Stimulated activated memory B cell treated with anti-CD40 and anti-IgM and Interleukin-4, amounts not matched to agents 10 μg/mL and 1 μg/mL and 100 μg/mL, for 72 hours (primary cell): Measurements from ENCODE around the gene SNX20.

Experiments used
- ATAC-seq: fragments of 150-1000 bp; cut with Tn5 transposase; 2 replicates; pipeline ENCODE4 v1.10.0; 2021
- H3K27ac Mint-ChIP-seq: one replicate; pipeline ENCODE4 v1.8.0; 2022; ENCODE audit warnings: mild to moderate bottlenecking, mixed read lengths
- H3K27me3 Mint-ChIP-seq: one replicate; pipeline ENCODE4 v1.8.0; 2022; ENCODE audit warnings: mixed read lengths
- H3K36me3 Mint-ChIP-seq: one replicate; pipeline ENCODE4 v1.8.0; 2022; ENCODE audit warnings: mixed read lengths
- H3K4me1 Mint-ChIP-seq: one replicate; pipeline ENCODE4 v1.8.0; 2022; ENCODE audit warnings: mixed read lengths
- H3K4me3 Mint-ChIP-seq: one replicate; pipeline ENCODE4 v1.8.0; 2022; ENCODE audit warnings: mild to moderate bottlenecking, moderate library complexity, mixed read lengths
- H3K9me3 Mint-ChIP-seq: one replicate; pipeline ENCODE4 v1.8.0; 2022; ENCODE audit warnings: mixed read lengths

SNX20 gene

DNA sequence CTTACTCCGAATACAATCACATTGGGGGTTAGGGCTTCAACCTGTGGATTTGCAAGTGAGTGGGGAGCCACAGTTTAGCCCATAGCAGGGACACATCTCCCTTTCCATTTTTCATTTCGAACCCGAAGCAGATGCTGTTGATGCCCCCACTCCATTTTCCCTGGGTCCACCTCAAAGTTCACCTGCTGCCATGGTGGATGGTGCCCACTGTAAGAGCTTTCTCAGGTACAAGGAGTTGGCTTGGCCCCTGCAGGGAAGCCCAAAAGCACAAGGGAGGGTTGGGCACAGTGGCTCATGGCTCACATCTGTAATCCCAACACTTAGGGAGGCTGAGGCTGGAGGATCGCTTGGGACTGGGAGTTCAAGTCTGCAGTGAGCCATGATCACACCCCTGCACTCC lies 51.8 kb downstream of the SNX20 start:
- H3K27me3 Mint-ChIP-seq: no peaks in the 10 kb centered on the region
- H3K27ac Mint-ChIP-seq: no peak overlapping the region
- H3K4me1 Mint-ChIP-seq: peaks cover 20% of the 10 kb centered on the region
- no peak overlapping the region for H3K4me3 Mint-ChIP-seq
- ATAC-seq: no peak
- H3K36me3 Mint-ChIP-seq: no peaks in the 10 kb centered on the region
- H3K9me3 Mint-ChIP-seq: no peaks in the 10 kb centered on the region

GRCh38 chr16:50628156-50628802 lies 52.8 kb downstream of the SNX20 start:
- no peaks in the 10 kb centered on the region for H3K9me3 Mint-ChIP-seq
- no peak overlapping the region for H3K4me3 Mint-ChIP-seq
- H3K4me1 Mint-ChIP-seq: peaks cover 20% of the 10 kb centered on the region
- H3K36me3 Mint-ChIP-seq: no peaks in the 10 kb centered on the region
- H3K27ac Mint-ChIP-seq: peak overlapping the region; percentile 71
- no peak for ATAC-seq
- no peaks in the 10 kb centered on the region for H3K27me3 Mint-ChIP-seq

- Mint-ChIP-seq H3K4me3 (peak overlapping the region; percentile 47), H3K4me1 (peaks cover 20% of the 10 kb centered on the region), H3K36me3 (no peaks in the 10 kb centered on the region), H3K9me3 (no peaks in the 10 kb centered on the region), H3K27me3 (no peaks in the 10 kb centered on the region), H3K27ac (peak overlapping the region; percentile 71)
- ATAC-seq: peak; percentile 55
Measured at GRCh38 chr16:50627419-50627818, 53.7 kb downstream of the SNX20 start.

- Mint-ChIP-seq H3K27me3 (no peaks in the 10 kb centered on the region), H3K27ac (peak overlapping the region; percentile 71), H3K9me3 (no peaks in the 10 kb centered on the region), H3K36me3 (no peaks in the 10 kb centered on the region), H3K4me3 (no peak overlapping the region), H3K4me1 (peaks cover 20% of the 10 kb centered on the region)
- no peak for ATAC-seq
Measured at GRCh38 chr16:50626868-50627267, 54.2 kb downstream of the SNX20 start.

GRCh38 chr16:50625374-50625773 lies 55.7 kb downstream of the SNX20 start:
- Mint-ChIP-seq H3K4me1 (peaks cover 20% of the 10 kb centered on the region), H3K27me3 (no peaks in the 10 kb centered on the region), H3K9me3 (no peaks in the 10 kb centered on the region), H3K27ac (no peak overlapping the region), H3K4me3 (no peak overlapping the region), H3K36me3 (no peaks in the 10 kb centered on the region)
- ATAC-seq: no peak

DNA sequence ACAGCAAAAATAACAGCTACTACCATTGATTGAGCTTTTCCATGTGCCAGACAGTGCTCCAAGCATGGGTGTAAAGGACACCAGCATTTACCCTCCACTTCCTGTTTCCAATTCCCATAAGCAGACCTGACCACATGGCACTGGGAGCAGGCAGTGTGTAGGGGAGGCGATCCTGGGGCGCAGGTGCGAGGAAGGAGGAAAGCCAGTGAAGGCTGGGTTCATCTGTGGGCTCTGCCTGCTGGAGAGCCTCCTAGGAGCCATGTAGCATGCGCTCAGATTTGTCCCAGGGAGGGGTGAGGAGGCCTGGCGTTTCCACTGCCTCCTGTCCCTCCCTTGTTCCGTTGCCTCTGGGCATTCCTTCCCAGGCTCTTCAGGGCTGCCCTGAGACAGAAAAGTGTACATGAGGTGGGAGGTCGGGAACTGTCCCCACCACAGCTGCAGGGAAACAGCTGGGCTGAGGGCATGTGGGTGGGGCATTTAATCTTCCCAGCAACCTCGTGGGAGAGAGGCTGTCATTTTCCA lies 56.6 kb downstream of the SNX20 start:
- no peak overlapping the region for H3K4me3 Mint-ChIP-seq
- no peaks in the 10 kb centered on the region for H3K9me3 Mint-ChIP-seq
- H3K4me1 Mint-ChIP-seq: peaks cover 20% of the 10 kb centered on the region
- H3K27me3 Mint-ChIP-seq: no peaks in the 10 kb centered on the region
- no peaks in the 10 kb centered on the region for H3K36me3 Mint-ChIP-seq
- no peak for ATAC-seq
- H3K27ac Mint-ChIP-seq: no peak overlapping the region

DNA sequence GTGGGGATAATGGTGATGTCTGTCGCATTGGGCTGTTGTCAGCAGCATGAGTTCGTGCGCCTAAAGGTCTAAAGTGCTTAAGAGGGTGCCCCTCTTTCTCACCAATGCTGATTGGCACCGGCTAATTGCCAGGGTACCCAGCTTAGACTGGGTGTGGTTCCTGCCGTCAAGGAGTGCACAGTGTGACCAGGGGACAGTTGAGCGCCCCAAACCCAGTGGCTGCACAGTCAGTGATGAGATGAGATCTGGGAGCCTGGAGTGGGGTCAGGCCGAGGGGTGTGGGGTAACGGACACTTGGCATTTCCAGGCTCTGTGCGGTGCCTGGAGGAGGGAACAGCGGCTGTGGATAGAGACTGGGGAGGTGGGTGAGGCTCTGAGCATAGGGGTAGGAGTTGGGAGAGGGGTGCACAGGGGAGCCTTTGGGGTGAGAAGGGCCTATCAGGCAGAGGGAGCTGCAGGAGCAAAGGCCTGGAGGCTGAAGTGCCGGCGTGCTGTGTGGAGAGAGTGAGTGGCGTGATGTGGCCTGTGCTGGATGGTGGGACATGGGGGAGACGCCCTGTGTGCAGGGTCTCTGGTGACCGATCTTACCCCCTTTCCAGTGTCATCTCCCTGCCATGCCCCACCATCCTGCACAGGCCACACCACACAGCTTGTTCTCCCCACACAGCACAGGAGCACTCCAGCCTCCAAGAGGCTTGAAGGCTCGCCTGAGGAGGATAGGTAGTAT lies 58.3 kb downstream of the SNX20 start:
- ATAC-seq: no peak
- H3K27ac Mint-ChIP-seq: no peak overlapping the region
- H3K4me1 Mint-ChIP-seq: peaks cover 19% of the 10 kb centered on the region

GRCh38 chr16:50622029-50622428 lies 59.1 kb downstream of the SNX20 start:
- Mint-ChIP-seq H3K27ac (no peak overlapping the region), H3K27me3 (no peaks in the 10 kb centered on the region), H3K4me3 (no peak overlapping the region), H3K4me1 (peaks cover 11% of the 10 kb centered on the region), H3K9me3 (no peaks in the 10 kb centered on the region), H3K36me3 (no peaks in the 10 kb centered on the region)
- ATAC-seq: no peak

More for the DNA sequence above, 58.3 kb downstream of the SNX20 start:
- no peaks in the 10 kb centered on the region for H3K27me3 Mint-ChIP-seq
- no peaks in the 10 kb centered on the region for H3K9me3 Mint-ChIP-seq
- H3K36me3 Mint-ChIP-seq: no peaks in the 10 kb centered on the region
- no peak overlapping the region for H3K4me3 Mint-ChIP-seq
